Activated CD8-positive, alpha-beta T cell treated with anti-CD3 and anti-CD28 coated beads for 36 hours (primary cell): ENCODE measurements around the gene MBIP. TPM values are rescaled to one million over a fixed set of nuclear protein-coding genes. Genes with fewer than 3 reads are reported as not detected.
"Not testable (repeated sequence)": the region's sequence is repeated elsewhere in the genome, so short reads cannot be mapped to it uniquely, and the experiment has no call there.

Experiments
- ATAC-seq: fragments of 200-7000 bp; cut with Tn5 transposase; one replicate; pipeline ENCODE4 v1.10.0; 2021; ENCODE audit warnings: mild to moderate bottlenecking, moderate library complexity
- CTCF ChIA-PET: fragments of 350-600 bp; sonication (Branson Sonifier 250); formaldehyde crosslinking; loops from one replicate; lab custom pipeline; 2021; ENCODE audit warnings: antibody characterized with exemption; lab: Charles Lee
- POLR2A ChIA-PET: fragments of 350-600 bp; sonication (Branson Sonifier 250); formaldehyde crosslinking; loops from one replicate; lab custom pipeline; 2021; ENCODE audit warnings: antibody characterized with exemption; lab: Charles Lee
- DNase-seq: peaks from one replicate; pipeline ENCODE4 v3.0.0-alpha.2; 2020
- H3K27ac Mint-ChIP-seq: one replicate; pipeline ENCODE4 v1.8.0; 2021; ENCODE audit warnings: mild to moderate bottlenecking, mixed read lengths
- H3K27me3 Mint-ChIP-seq: one replicate; pipeline ENCODE4 v1.8.0; 2021; ENCODE audit warnings: mixed read lengths
- H3K36me3 Mint-ChIP-seq: one replicate; pipeline ENCODE4 v1.8.0; 2021; ENCODE audit warnings: low read depth, mixed read lengths
- H3K4me1 Mint-ChIP-seq: one replicate; pipeline ENCODE4 v1.8.0; 2021; ENCODE audit warnings: low read depth, mixed read lengths
- H3K4me3 Mint-ChIP-seq: one replicate; pipeline ENCODE4 v1.8.0; 2021; ENCODE audit warnings: mild to moderate bottlenecking, moderate library complexity, mixed read lengths
- H3K9me3 Mint-ChIP-seq: one replicate; pipeline ENCODE4 v1.8.0; 2021; ENCODE audit warnings: mixed read lengths
- intact Hi-C: fragments of 100-400 bp; cut with micrococcal nuclease; formaldehyde crosslinking; loops from one replicate; pipeline ENCODE4 v1.10.0; 2022
- total RNA-seq, 2 experiments: library from RNA; stranded (reverse); gene quantifications; one replicate each; pipeline ENCODE4 v1.2.3, GENCODE V29; 2021
- TF ChIP-seq, protein P1 (sequence below): fragments of 200-600 bp; IDR thresholded peaks from one replicate; pipeline ENCODE4 v1.8.0; 2022; ENCODE audit warnings: antibody characterized with exemption, mild to moderate bottlenecking

The MBIP gene
- total RNA-seq, 2 experiments from 2014 or later: 29.4 to 31.0 TPM

GRCh38 chr14:36362648-36363047 is 42.2 kb upstream of the MBIP start:
- intact Hi-C loops: no loop called here
- no peaks in the 10 kb centered on the region for H3K9me3 Mint-ChIP-seq
- POLR2A ChIA-PET: interaction anchor here (0.6 kb wide), 1 partner anchor 328 kb away, joined by 3 read pairs; no protein-coding TSS in a partner anchor
- peaks cover 6% of the 10 kb centered on the region for H3K27me3 Mint-ChIP-seq
- no peak for DNase-seq
- H3K4me1 Mint-ChIP-seq: no peaks in the 10 kb centered on the region
- no peak overlapping the region for H3K4me3 Mint-ChIP-seq
- H3K27ac Mint-ChIP-seq: no peak overlapping the region
- CTCF ChIA-PET: no interaction called here
- no peak for ATAC-seq
- no peaks in the 10 kb centered on the region for H3K36me3 Mint-ChIP-seq
- TF ChIP-seq, protein P1, sequence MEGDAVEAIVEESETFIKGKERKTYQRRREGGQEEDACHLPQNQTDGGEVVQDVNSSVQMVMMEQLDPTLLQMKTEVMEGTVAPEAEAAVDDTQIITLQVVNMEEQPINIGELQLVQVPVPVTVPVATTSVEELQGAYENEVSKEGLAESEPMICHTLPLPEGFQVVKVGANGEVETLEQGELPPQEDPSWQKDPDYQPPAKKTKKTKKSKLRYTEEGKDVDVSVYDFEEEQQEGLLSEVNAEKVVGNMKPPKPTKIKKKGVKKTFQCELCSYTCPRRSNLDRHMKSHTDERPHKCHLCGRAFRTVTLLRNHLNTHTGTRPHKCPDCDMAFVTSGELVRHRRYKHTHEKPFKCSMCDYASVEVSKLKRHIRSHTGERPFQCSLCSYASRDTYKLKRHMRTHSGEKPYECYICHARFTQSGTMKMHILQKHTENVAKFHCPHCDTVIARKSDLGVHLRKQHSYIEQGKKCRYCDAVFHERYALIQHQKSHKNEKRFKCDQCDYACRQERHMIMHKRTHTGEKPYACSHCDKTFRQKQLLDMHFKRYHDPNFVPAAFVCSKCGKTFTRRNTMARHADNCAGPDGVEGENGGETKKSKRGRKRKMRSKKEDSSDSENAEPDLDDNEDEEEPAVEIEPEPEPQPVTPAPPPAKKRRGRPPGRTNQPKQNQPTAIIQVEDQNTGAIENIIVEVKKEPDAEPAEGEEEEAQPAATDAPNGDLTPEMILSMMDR: no peak

DNA sequence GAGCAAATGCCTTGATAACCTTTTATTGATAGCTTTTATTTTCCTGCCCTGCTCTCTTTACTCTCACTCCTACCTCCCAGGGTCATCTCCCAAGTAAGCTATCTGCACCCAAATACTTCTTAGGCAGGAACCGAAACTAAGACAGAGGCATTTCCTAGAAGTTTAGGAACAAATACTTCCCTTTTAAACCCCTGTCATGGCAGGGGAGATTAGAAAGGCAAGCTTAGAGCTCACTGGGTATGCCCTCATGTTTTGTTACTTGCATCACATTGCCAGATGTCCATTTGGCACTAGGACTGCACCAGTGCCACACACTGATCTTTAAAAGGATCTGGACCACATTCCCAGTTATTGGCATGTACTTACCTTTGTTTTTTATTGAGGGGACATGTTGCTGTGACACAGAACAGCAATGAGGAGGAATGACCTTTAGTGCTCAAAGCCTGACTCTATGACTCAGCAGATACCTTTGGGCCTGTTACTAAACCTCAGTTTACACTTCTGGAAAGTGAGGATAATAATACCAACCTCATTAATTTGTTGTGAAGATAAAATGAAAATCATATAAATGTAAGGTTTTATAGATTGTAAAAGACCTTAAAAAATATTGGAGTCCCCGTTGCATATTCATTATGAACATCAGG is 40.9 kb upstream of the MBIP start:
- Mint-ChIP-seq H3K4me1 (no peaks in the 10 kb centered on the region), H3K27me3 (peaks cover 2% of the 10 kb centered on the region), H3K4me3 (no peak overlapping the region), H3K36me3 (no peaks in the 10 kb centered on the region), H3K9me3 (peaks cover 5% of the 10 kb centered on the region), H3K27ac (no peak overlapping the region)
- no peak for ATAC-seq
- CTCF ChIA-PET: no interaction called here
- TF ChIP-seq, protein P1: no peak
- intact Hi-C loops: no loop called here
- DNase-seq: no peak
- POLR2A ChIA-PET: no interaction called here

DNA sequence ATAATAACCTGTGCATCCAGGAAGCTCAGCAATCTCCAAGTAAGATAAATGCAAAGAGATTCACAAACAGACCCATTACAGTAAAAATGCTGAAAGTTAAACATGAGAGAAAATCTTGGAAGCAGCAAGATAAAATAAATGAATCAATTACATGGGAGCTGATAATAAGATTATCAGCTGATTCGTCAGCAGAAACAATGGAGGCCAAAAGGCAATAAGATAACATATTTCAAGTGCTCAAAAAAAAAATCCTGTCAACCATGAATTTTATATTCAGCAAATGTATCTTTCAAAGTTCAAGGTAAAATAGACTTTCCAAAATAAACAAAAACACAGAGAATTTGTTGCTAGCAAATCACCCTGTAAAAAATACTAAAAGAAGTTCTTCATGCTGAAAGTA is 36.4 kb upstream of the MBIP start:
- intact Hi-C loops: no loop called here
- ATAC-seq (no peak), DNase-seq (no peak)
- no peak overlapping the region for H3K4me3 Mint-ChIP-seq
- peaks cover 7% of the 10 kb centered on the region for H3K27me3 Mint-ChIP-seq
- ChIA-PET CTCF (no interaction called here), POLR2A (no interaction called here)
- TF ChIP-seq, protein P1: no peak
- H3K4me1 Mint-ChIP-seq: no peaks in the 10 kb centered on the region
- H3K9me3 Mint-ChIP-seq: peaks cover 19% of the 10 kb centered on the region
- H3K27ac Mint-ChIP-seq: no peak overlapping the region
- no peaks in the 10 kb centered on the region for H3K36me3 Mint-ChIP-seq

DNA sequence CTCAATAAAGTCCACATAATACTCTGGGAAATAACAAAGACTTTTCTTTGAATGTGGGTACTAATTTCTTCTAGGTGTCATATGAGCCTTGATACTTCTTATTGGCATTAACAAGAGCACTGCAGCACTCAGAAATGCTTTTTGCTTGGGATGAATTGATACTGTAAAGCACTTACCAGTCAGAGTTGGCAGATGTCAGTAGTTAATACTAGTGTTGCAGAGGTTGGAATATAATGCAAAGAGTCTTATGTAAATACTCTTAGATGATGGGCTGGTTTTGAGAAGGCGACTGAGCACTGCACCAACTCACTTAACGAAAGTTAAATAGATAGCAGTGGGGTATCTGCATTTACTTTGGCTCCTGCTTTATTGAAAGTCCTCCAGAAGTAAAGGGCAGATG is 25.6 kb upstream of the MBIP start:
- no peaks in the 10 kb centered on the region for H3K36me3 Mint-ChIP-seq
- H3K27me3 Mint-ChIP-seq: peaks cover 24% of the 10 kb centered on the region
- H3K4me3 Mint-ChIP-seq: no peak overlapping the region
- TF ChIP-seq, protein P1: no peak
- DNase-seq (no peak), ATAC-seq (no peak)
- H3K9me3 Mint-ChIP-seq: no peaks in the 10 kb centered on the region
- H3K4me1 Mint-ChIP-seq: no peaks in the 10 kb centered on the region
- no peak overlapping the region for H3K27ac Mint-ChIP-seq
- ChIA-PET CTCF (no interaction called here), POLR2A (no interaction called here)
- intact Hi-C loops: no loop called here

DNA sequence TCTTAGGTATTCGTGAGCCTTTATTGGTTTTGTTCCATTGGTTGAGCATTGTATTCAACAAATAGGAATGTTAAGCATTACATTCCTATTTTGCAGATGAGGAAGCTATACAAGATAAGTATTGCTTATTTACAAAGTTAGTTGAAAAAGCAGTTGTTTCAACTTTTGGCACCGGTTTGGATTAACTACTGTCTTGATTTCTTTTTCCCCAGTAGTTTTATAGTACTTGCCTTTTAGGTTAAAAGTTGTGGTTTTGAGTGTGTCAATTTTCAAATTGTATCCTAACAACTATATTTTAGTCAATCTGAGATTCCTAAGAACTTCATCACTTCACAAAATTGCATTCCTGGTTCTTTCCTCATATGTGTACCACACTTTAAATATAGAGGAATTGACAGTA is 23.8 kb upstream of the MBIP start:
- CTCF ChIA-PET: no interaction called here
- no peaks in the 10 kb centered on the region for H3K9me3 Mint-ChIP-seq

DNA sequence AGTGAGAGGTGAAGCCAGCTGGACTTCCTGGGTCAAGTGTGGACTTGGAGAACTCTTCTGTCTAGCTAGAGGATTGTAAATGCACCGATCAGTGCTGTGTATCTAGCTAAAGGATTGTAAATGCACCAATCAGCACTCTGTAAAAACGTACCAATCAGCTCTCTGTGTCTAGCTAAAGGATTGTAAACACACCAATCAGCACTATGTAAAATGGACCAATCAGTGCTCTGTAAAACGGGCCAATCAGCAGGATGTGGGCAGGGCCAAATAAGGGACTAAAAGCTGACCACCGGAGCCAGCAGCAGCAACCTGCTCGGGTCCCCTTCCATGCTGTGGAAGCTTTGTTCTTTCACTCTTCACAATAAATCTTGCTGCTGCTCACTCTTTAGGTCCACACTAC is 21.4 kb upstream of the MBIP start:
- DNase-seq, ATAC-seq, H3K9me3 Mint-ChIP-seq, POLR2A ChIA-PET, H3K4me3 Mint-ChIP-seq, H3K4me1 Mint-ChIP-seq, intact Hi-C loops, H3K36me3 Mint-ChIP-seq, H3K27ac Mint-ChIP-seq: not testable (repeated sequence)
- H3K27me3 Mint-ChIP-seq: peaks cover 35% of the 10 kb centered on the region
- CTCF ChIA-PET: interaction anchor here (0.6 to 1.6 kb wide), 2 partner anchors 57 to 272 kb away, joined by 3 to 4 read pairs; no protein-coding TSS in a partner anchor

More for the DNA sequence above, 23.8 kb upstream of the MBIP start:
- TF ChIP-seq, protein P1: no peak
- no peak overlapping the region for H3K4me3 Mint-ChIP-seq
- ATAC-seq (no peak), DNase-seq (no peak)
- intact Hi-C loops: no loop called here
- no peak overlapping the region for H3K27ac Mint-ChIP-seq
- no peaks in the 10 kb centered on the region for H3K36me3 Mint-ChIP-seq
- POLR2A ChIA-PET: no interaction called here
- H3K27me3 Mint-ChIP-seq: peaks cover 25% of the 10 kb centered on the region
- H3K4me1 Mint-ChIP-seq: peaks cover 1% of the 10 kb centered on the region
